Measurements from ENCODE around the gene STEAP4.

DNA sequence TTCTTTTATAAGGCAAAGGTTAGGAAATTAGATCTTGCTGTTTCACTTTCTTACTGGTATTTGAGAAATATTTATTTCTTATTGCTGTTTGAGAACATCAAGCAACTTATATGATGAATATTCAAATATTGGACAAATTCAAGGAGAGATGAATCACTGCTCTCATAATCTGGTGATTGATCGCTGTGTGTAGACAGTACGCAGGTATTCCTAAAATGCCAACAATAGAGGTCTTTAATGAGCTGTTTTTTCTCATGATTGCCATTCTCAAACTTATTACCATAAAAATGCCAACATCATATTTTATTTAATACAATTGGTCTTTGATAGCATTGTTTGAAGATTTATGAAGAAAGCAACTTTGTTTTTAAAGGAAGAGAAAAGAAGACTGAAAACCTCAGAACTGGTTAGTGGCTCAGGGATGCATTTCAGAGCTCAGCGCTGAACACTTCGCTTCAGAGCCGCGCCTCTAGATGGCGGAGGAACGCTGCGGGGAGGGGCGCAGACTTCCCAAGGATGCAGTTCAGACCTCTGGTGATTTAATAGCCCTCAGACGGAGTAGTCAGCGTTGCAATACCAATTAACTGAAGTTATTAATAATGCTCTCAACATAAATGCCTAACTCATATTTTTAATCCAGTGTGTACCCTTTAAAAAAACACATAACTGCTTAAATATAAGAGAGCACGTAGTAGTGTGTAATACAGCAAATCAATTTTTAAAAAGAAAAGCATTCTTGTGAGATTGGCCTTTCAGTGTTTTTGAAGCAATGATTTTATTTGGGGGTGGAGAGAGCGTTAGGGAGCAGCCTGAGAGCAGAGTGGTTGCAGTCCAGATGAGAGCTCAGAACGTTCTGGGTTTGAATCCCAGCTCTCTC is 38.5 kb upstream of the STEAP4 start:
- TF ChIP-seq, protein P1, sequence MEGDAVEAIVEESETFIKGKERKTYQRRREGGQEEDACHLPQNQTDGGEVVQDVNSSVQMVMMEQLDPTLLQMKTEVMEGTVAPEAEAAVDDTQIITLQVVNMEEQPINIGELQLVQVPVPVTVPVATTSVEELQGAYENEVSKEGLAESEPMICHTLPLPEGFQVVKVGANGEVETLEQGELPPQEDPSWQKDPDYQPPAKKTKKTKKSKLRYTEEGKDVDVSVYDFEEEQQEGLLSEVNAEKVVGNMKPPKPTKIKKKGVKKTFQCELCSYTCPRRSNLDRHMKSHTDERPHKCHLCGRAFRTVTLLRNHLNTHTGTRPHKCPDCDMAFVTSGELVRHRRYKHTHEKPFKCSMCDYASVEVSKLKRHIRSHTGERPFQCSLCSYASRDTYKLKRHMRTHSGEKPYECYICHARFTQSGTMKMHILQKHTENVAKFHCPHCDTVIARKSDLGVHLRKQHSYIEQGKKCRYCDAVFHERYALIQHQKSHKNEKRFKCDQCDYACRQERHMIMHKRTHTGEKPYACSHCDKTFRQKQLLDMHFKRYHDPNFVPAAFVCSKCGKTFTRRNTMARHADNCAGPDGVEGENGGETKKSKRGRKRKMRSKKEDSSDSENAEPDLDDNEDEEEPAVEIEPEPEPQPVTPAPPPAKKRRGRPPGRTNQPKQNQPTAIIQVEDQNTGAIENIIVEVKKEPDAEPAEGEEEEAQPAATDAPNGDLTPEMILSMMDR (IDR thresholded peaks at IDR 0.05): no peak
- TF ChIP-seq ZNF281 (CRISPR knock-in tag; IDR thresholded peaks at IDR 0.05): no peak
- TF ChIP-seq, protein P2, sequence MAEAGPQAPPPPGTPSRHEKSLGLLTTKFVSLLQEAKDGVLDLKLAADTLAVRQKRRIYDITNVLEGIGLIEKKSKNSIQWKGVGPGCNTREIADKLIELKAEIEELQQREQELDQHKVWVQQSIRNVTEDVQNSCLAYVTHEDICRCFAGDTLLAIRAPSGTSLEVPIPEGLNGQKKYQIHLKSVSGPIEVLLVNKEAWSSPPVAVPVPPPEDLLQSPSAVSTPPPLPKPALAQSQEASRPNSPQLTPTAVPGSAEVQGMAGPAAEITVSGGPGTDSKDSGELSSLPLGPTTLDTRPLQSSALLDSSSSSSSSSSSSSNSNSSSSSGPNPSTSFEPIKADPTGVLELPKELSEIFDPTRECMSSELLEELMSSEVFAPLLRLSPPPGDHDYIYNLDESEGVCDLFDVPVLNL (CRISPR knock-in tag; IDR thresholded peaks at IDR 0.05; ENCODE audit: borderline replicate concordance, low read depth): no peak
- no peak for TF ChIP-seq CBFB (CRISPR knock-in tag; IDR thresholded peaks at IDR 0.05; ENCODE audit: low read depth)
- no peak for TF ChIP-seq NR2C2 (CRISPR knock-in tag; IDR thresholded peaks at IDR 0.05)
- TF ChIP-seq SP1 (CRISPR knock-in tag; conservative IDR thresholded peaks at IDR 0.05): no peak
- TF ChIP-seq MYBL2 (CRISPR knock-in tag; IDR thresholded peaks at IDR 0.05): no peak
- TF ChIP-seq, protein P3, sequence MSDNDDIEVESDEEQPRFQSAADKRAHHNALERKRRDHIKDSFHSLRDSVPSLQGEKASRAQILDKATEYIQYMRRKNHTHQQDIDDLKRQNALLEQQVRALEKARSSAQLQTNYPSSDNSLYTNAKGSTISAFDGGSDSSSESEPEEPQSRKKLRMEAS (CRISPR knock-in tag; IDR thresholded peaks at IDR 0.05): no peak
- TF ChIP-seq, protein P4, sequence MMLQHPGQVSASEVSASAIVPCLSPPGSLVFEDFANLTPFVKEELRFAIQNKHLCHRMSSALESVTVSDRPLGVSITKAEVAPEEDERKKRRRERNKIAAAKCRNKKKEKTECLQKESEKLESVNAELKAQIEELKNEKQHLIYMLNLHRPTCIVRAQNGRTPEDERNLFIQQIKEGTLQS (CRISPR knock-in tag; conservative IDR thresholded peaks at IDR 0.05): no peak
